CD4-positive, alpha-beta memory T cell (primary cell): ENCODE results near the gene PECR. TPM values are rescaled to one million over a fixed set of nuclear protein-coding genes. Genes with fewer than 3 reads are reported as not detected.

Experiments
- CTCF ChIA-PET: fragments of 350-600 bp; sonication (Branson Sonifier 250); formaldehyde crosslinking; loops from one replicate; lab custom pipeline; 2021; ENCODE audit warnings: inconsistent platforms; ENCODE audit not compliant: partially characterized antibody; lab: Charles Lee
- POLR2A ChIA-PET: fragments of 350-600 bp; sonication (Branson Sonifier 250); formaldehyde crosslinking; loops from one replicate; lab custom pipeline; 2021; ENCODE audit not compliant: partially characterized antibody; lab: Charles Lee
- DNase-seq, 5 donors: peaks; one replicate each; pipeline versions ENCODE4 v3.0.0 to v3.0.0-alpha.2; 2020 to 2022; ENCODE audit warnings: mixed read lengths in 1 of 5
- H3K27ac ChIP-seq: one replicate; pipeline ENCODE4 v1.7.0; 2013; ENCODE audit warnings: low read depth, low read length
- H3K27me3 ChIP-seq: 2 replicates; pipeline ENCODE4 v1.7.0; 2013; ENCODE audit warnings: mild to moderate bottlenecking, low read length, moderate library complexity; ENCODE audit not compliant: insufficient read depth
- H3K36me3 ChIP-seq: 2 replicates; pipeline ENCODE4 v1.7.0; 2013; ENCODE audit warnings: mild to moderate bottlenecking, low read length, moderate library complexity; ENCODE audit not compliant: insufficient read depth
- H3K4me1 ChIP-seq: 2 replicates; pipeline ENCODE4 v1.7.0; 2013; ENCODE audit warnings: mild to moderate bottlenecking, low read length, moderate library complexity; ENCODE audit not compliant: insufficient read depth
- H3K4me3 ChIP-seq, 2 donors: one replicate each; pipeline ENCODE4 v1.7.0; 2013; ENCODE audit warnings: low read length in 2 of 2, mild to moderate bottlenecking in 1 of 2
- H3K9me3 ChIP-seq, 2 donors: one replicate each; pipeline ENCODE4 v1.7.0; 2013; ENCODE audit warnings: low read length in 2 of 2, control low read depth in 1 of 2; ENCODE audit not compliant: control insufficient read depth in 1 of 2
- H3K27ac Mint-ChIP-seq, 7 donors: one replicate each; pipeline ENCODE4 v1.8.0; 2020 to 2021; ENCODE audit warnings: mixed read lengths in 7 of 7, mild to moderate bottlenecking in 6 of 7, inconsistent platforms in 3 of 7, moderate library complexity in 3 of 7
- H3K27me3 Mint-ChIP-seq, 2 donors: one replicate each; pipeline ENCODE4 v1.8.0; 2020 to 2021; ENCODE audit warnings: mixed read lengths in 2 of 2
- H3K36me3 Mint-ChIP-seq, 2 donors: one replicate each; pipeline ENCODE4 v1.8.0; 2020 to 2021; ENCODE audit warnings: mixed read lengths in 2 of 2, inconsistent platforms in 1 of 2, mild to moderate bottlenecking in 1 of 2
- H3K4me1 Mint-ChIP-seq, 4 donors: one replicate each; pipeline ENCODE4 v1.8.0; 2020 to 2021; ENCODE audit warnings: mixed read lengths in 4 of 4, mild to moderate bottlenecking in 1 of 4
- H3K4me3 Mint-ChIP-seq, 8 donors: one replicate each; pipeline ENCODE4 v1.8.0; 2020 to 2021; ENCODE audit warnings: mixed read lengths in 8 of 8, mild to moderate bottlenecking in 7 of 8, moderate library complexity in 6 of 8, inconsistent platforms in 3 of 8
- H3K9me3 Mint-ChIP-seq, 8 donors: one replicate each; pipeline ENCODE4 v1.8.0; 2020 to 2021; ENCODE audit warnings: mixed read lengths in 8 of 8, mild to moderate bottlenecking in 5 of 8, inconsistent platforms in 3 of 8, moderate library complexity in 1 of 8
- intact Hi-C: fragments of 100-400 bp; cut with micrococcal nuclease; formaldehyde crosslinking; loops from one replicate; pipeline ENCODE4 v1.15.1; 2023
- polyA plus RNA-seq, 2 donors: library from polyadenylated mRNA; unstranded; fragments of 300-500 nt; fragmentation: Illumina TruSeq; gene quantifications; one replicate each; pipeline ENCODE4 v1.2.3, GENCODE V29; 2021
- total RNA-seq, 2 experiments: library from RNA; stranded (reverse); gene quantifications; one replicate each; pipeline ENCODE4 v1.2.3, GENCODE V29; 2021

PECR gene
- total RNA-seq (10 to 100 TPM; 16.8 to 20.6 TPM), polyA plus RNA-seq (10 to 100 TPM; 30.7 to 36.6 TPM)

DNA sequence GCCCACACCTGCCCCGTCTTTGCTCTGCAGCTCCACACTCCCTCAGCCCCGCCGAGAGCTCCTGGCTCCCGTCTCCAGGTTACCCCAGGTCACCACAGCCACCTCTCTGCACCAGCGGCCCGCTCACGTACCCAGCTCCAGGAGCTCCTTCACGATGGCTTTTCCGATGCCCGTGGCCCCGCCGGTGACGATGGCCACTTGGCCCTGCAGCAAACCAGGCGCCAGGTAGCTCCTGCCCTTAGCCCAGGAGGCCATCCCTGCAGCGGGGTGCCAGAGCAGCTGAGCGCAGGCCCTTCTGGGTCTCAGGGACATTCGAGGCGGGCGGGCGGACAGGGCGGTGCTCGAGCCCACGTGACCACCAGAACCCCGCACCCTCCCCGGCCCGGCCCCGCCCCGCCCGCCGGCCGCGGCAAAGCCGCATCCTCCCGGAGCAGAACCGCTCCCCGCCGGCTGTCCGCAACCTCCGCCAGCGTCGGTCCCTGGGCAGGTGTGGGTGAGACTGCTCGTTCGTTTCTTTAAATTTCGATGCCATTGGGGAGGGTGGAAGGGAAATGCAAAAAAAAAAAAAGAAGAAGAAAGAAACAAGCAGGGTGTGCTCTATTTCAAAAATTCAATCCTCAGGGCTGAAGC lies at the start of gene PECR, which contains the start of gene TMEM169:
Gene PECR, minus strand, starts transcription at position 323 of the 630 bp plus-strand sequence. Its CDS starts 68 bp downstream, at position 255.
Gene TMEM169, plus strand, starts transcription at position 433 of the 630 bp plus-strand sequence. CDS start 14,045 bp downstream, outside the sequence.
- H3K4me1 ChIP-seq: peaks cover 67% of the 10 kb centered on the region
- peak; percentile 69 to 79 (median 74) for DNase-seq
- peaks cover 3 to 4% of the 10 kb centered on the region in 2 donors for H3K36me3 Mint-ChIP-seq
- intact Hi-C loops: loop anchor here (1.0 to 2.0 kb wide), 2 partner anchors 33 to 47 kb away; no protein-coding TSS in a partner anchor
- ChIA-PET CTCF (interaction anchor here (0.6 to 5.7 kb wide), 9 partner anchors 10 to 56 kb away, joined by 3 to 64 read pairs (median 6); partner anchors contain the start of gene XRCC5), POLR2A (interaction anchor here (0.6 to 5.6 kb wide), 17 partner anchors 9 to 1704 kb away, joined by 3 to 39 read pairs (median 4); partner anchors contain the start of genes SMARCAL1 and XRCC5)
- H3K4me3 Mint-ChIP-seq: peak within 1 kb of the TSS; percentile 83 to 97 (median 94)
- H3K27me3 ChIP-seq: no peaks in the 10 kb centered on the region
- H3K9me3 ChIP-seq: no peaks in the 10 kb centered on the region
- H3K27me3 Mint-ChIP-seq: no peaks in the 10 kb centered on the region
- peaks cover 41 to 69% (median 55%) of the 10 kb centered on the region in 4 donors for H3K4me1 Mint-ChIP-seq
- peak within 1 kb of the TSS; percentile 65 for H3K27ac ChIP-seq
- H3K9me3 Mint-ChIP-seq: no peaks in the 10 kb centered on the region
- H3K4me3 ChIP-seq: peak within 1 kb of the TSS; percentile 74 to 87
- H3K36me3 ChIP-seq: no peaks in the 10 kb centered on the region
- H3K27ac Mint-ChIP-seq: peak within 1 kb of the TSS; percentile 78 to 98 (median 92)

DNA sequence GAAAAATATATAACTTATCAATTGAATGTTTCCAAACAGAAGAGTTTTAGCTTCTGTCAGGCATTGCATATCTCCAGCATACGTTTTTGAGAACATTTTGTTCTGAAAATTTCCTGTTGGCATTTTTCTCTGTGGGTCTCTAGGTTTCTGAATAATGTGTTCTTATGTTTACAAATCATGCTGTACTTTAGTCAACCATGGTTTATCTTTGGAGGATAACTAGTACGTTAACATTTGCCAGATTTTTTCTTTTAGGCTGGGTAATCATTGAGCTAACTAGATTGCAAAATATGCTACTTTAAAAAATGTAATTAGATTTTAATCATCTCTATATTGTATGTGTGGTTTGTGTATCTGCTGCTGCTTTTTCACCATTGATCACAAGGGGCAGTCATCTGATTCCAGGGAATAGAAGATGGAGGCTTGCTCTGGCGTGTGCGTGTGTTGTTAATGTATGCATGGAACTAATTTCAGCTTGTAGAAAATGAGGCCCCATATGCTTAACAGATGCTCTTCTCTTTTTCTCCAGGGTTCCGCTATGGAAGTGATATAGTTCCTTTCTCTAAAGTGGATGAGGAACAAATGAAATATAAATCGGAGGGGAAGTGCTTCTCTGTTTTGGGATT lies 48.9 kb upstream of the PECR start:
- Histone ChIP-seq H3K4me3 (no peak overlapping the region), H3K9me3 (no peaks in the 10 kb centered on the region), H3K36me3 (peaks cover 84% of the 10 kb centered on the region), H3K4me1 (peaks cover 47% of the 10 kb centered on the region), H3K27me3 (no peaks in the 10 kb centered on the region), H3K27ac (no peak overlapping the region)
- intact Hi-C loops: no loop called here
- Mint-ChIP-seq H3K27ac (peak overlapping the region in 1 of 7 donors; percentile 68), H3K4me1 (peaks cover 42 to 64% (median 51%) of the 10 kb centered on the region in 4 donors), H3K9me3 (peaks cover 0 to 2% (median 0%) of the 10 kb centered on the region in 8 donors), H3K36me3 (peaks cover 78 to 88% of the 10 kb centered on the region in 2 donors), H3K27me3 (no peaks in the 10 kb centered on the region), H3K4me3 (no peak overlapping the region)
- DNase-seq: no peak
- POLR2A ChIA-PET: interaction anchor here (0.9 to 1.3 kb wide), 2 partner anchors 13 to 17 kb away, joined by 3 read pairs; no protein-coding TSS in a partner anchor
- CTCF ChIA-PET: interaction anchor here (0.7 to 2.1 kb wide), 6 partner anchors 10 to 274 kb away, joined by 3 to 5 read pairs (median 4); partner anchors contain the start of genes PECR and TMEM169

DNA sequence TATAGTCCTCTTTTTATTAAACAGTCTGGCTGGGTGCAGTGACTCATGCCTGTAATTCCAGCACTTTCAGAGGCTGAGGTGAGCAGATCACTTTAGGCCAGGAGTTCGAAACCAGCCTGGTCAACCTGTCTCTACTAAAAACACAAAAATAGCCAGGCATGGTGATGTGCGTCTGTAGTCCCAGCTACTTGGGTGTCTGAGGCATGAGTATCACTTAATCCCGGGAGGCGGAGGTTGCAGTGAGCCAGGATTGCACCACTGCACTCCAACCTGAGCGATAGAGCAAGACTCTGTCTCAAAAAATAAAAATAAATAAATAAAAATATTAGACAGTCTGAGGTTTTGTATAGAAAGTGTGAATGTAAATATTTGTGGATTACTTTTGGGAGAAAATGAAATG lies 45.3 kb upstream of the PECR start:
- Histone ChIP-seq H3K9me3 (no peaks in the 10 kb centered on the region), H3K27me3 (no peaks in the 10 kb centered on the region), H3K4me1 (peaks cover 39% of the 10 kb centered on the region), H3K27ac (no peak overlapping the region), H3K36me3 (peaks cover 77% of the 10 kb centered on the region), H3K4me3 (no peak overlapping the region)
- peaks cover 31 to 51% (median 44%) of the 10 kb centered on the region in 4 donors for H3K4me1 Mint-ChIP-seq
- H3K27me3 Mint-ChIP-seq: no peaks in the 10 kb centered on the region
- H3K36me3 Mint-ChIP-seq: peaks cover 72 to 87% of the 10 kb centered on the region in 2 donors
- peak overlapping the region in 6 of 7 donors; percentile 13 to 89 (median 45) for H3K27ac Mint-ChIP-seq
- POLR2A ChIA-PET: no interaction called here
- intact Hi-C loops: no loop called here
- peaks cover 0 to 2% (median 0%) of the 10 kb centered on the region in 8 donors for H3K9me3 Mint-ChIP-seq
- H3K4me3 Mint-ChIP-seq: peak overlapping the region in 1 of 8 donors; percentile 22
- CTCF ChIA-PET: interaction anchor here (0.6 to 1.4 kb wide), 4 partner anchors 13 to 277 kb away, joined by 3 to 4 read pairs (median 3); no protein-coding TSS in a partner anchor
- DNase-seq: no peak

DNA sequence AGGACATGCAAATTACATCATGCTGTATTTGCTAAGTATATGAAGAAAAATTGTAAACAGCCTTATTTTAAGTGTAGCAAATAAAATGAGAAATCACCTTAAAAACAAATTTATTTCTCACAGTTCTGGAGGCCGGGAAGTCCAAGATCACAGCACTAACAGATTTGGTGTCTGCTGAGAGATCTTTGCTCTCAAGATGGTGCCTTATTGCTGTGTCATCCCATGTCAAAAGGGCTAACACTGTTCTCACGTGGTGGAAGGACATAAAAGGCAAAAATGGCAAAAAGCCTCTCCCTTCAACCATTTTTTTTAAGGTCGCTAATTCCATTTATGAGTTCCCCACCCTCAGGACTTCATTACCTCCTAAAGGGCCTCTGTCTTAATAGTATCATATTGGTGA lies 39.6 kb upstream of the PECR start:
- Histone ChIP-seq H3K4me1 (peaks cover 50% of the 10 kb centered on the region), H3K36me3 (peaks cover 81% of the 10 kb centered on the region), H3K27ac (no peak overlapping the region), H3K27me3 (no peaks in the 10 kb centered on the region), H3K4me3 (no peak overlapping the region), H3K9me3 (no peaks in the 10 kb centered on the region)
- H3K4me1 Mint-ChIP-seq: peaks cover 41 to 59% (median 47%) of the 10 kb centered on the region in 4 donors
- H3K36me3 Mint-ChIP-seq: peaks cover 67 to 94% of the 10 kb centered on the region in 2 donors
- intact Hi-C loops: loop anchor here (1.0 kb wide), 1 partner anchor 42 kb away; no protein-coding TSS in a partner anchor
- POLR2A ChIA-PET: no interaction called here
- peak overlapping the region in 4 of 7 donors; percentile 48 to 68 (median 55) for H3K27ac Mint-ChIP-seq
- H3K27me3 Mint-ChIP-seq: no peaks in the 10 kb centered on the region
- no peak overlapping the region for H3K4me3 Mint-ChIP-seq
- H3K9me3 Mint-ChIP-seq: no peaks in the 10 kb centered on the region
- CTCF ChIA-PET: interaction anchor here (1.4 kb wide), 1 partner anchor 87 kb away, joined by 3 read pairs; no protein-coding TSS in a partner anchor
- no peak for DNase-seq

DNA sequence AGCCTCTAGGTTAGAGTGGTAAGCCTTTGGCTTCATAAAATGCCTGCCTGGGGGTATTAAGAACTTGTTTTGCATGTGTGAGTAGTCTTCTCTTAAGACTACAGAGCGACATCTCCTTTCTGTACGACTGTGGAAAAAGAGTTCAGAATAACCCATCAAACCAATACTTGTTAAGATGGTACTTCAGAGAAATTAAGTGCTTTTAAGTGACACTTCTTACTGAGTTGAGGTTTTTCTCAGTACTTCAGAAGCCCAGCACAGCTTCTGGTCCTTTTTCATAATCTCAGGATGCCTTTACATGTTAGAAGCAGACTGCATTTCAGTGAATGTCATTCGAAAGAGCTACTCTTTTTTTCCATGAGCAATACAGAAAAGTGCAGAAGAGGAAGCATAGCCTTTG lies 38.4 kb upstream of the PECR start:
- H3K9me3 Mint-ChIP-seq: no peaks in the 10 kb centered on the region
- intact Hi-C loops: loop anchor here (10.0 kb wide), 1 partner anchor 85 kb away; no protein-coding TSS in a partner anchor
- H3K27me3 Mint-ChIP-seq: no peaks in the 10 kb centered on the region
- no peaks in the 10 kb centered on the region for H3K27me3 ChIP-seq
- H3K4me3 ChIP-seq: no peak overlapping the region
- peaks cover 75% of the 10 kb centered on the region for H3K36me3 ChIP-seq
- peak overlapping the region in 2 of 8 donors; percentile 6 to 49 for H3K4me3 Mint-ChIP-seq
- peaks cover 62% of the 10 kb centered on the region for H3K4me1 ChIP-seq
- H3K36me3 Mint-ChIP-seq: peaks cover 63 to 89% of the 10 kb centered on the region in 2 donors
- POLR2A ChIA-PET: interaction anchor here (1.4 to 2.7 kb wide), 2 partner anchors 10 to 38 kb away, joined by 3 to 6 read pairs; partner anchors contain the start of genes PECR and TMEM169
- DNase-seq: no peak
- CTCF ChIA-PET: interaction anchor here (0.6 to 1.7 kb wide), 5 partner anchors 12 to 136 kb away, joined by 3 to 6 read pairs (median 3); no protein-coding TSS in a partner anchor
- peaks cover 47 to 68% (median 57%) of the 10 kb centered on the region in 4 donors for H3K4me1 Mint-ChIP-seq
- no peak overlapping the region for H3K27ac ChIP-seq
- peak overlapping the region in 5 of 7 donors; percentile 14 to 78 (median 60) for H3K27ac Mint-ChIP-seq
- H3K9me3 ChIP-seq: no peaks in the 10 kb centered on the region

DNA sequence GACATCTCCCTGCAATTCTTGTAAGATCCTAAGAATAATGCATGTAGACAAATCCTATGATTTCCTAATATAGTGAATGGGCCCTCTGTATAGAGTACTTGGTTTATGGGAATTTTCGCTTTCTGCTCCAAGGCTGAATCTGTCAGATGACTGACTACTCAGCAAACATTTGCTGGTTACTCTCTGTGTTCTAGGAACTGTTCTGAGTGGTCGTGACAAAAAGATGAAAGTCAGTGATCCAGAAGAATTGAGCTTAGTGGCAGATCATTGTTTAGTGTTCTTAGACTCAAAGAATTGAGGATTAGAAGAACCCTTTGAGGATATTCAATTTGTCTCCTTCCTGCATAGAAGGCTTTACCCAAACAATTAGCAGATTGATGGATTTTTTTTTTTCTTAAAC lies 37.5 kb upstream of the PECR start:
- Mint-ChIP-seq H3K36me3 (peaks cover 63 to 90% of the 10 kb centered on the region in 2 donors), H3K4me3 (peak overlapping the region in 1 of 8 donors; percentile 31), H3K9me3 (peaks cover 0 to 3% (median 0%) of the 10 kb centered on the region in 8 donors), H3K4me1 (peaks cover 51 to 69% (median 61%) of the 10 kb centered on the region in 4 donors), H3K27me3 (no peaks in the 10 kb centered on the region), H3K27ac (peak overlapping the region in 3 of 7 donors; percentile 5 to 82 (median 77))
- Histone ChIP-seq H3K4me3 (no peak overlapping the region), H3K27me3 (no peaks in the 10 kb centered on the region), H3K27ac (no peak overlapping the region), H3K4me1 (peaks cover 67% of the 10 kb centered on the region), H3K9me3 (no peaks in the 10 kb centered on the region), H3K36me3 (peaks cover 70% of the 10 kb centered on the region)
- intact Hi-C loops: loop anchor here (10.0 kb wide), 1 partner anchor 84 kb away; no protein-coding TSS in a partner anchor
- no peak for DNase-seq
- ChIA-PET POLR2A (interaction anchor here (1.0 to 2.7 kb wide), 3 partner anchors 9 to 62 kb away, joined by 3 to 6 read pairs (median 3); partner anchors contain the start of genes PECR and TMEM169), CTCF (interaction anchor here (0.6 to 1.7 kb wide), 4 partner anchors 12 to 135 kb away, joined by 3 to 6 read pairs (median 4); no protein-coding TSS in a partner anchor)
